Trophoblast cell (in vitro differentiated cells and primary cell): ENCODE data around the gene SDCCAG8.

ENCODE experiments used
- DNase-seq, 2 donors: peaks; one replicate each; pipeline ENCODE4 v3.0.0-alpha.2; 2016
- H2AFZ ChIP-seq: 2 replicates; pipeline ENCODE4 v1.6.1; 2013; ENCODE audit warnings: low read length, moderate library complexity, mild to moderate bottlenecking; ENCODE audit not compliant: insufficient read depth, poor library complexity
- H2AK5ac ChIP-seq: 2 replicates; pipeline ENCODE4 v1.6.1; 2013; ENCODE audit warnings: mild to moderate bottlenecking, low read length
- H2BK120ac ChIP-seq: 2 replicates; pipeline ENCODE4 v1.6.1; 2013; ENCODE audit warnings: low read length, mild to moderate bottlenecking, moderate library complexity; ENCODE audit not compliant: insufficient read depth, poor library complexity
- H2BK12ac ChIP-seq: 2 replicates; pipeline ENCODE4 v1.6.1; 2013; ENCODE audit warnings: mild to moderate bottlenecking, low read length, moderate library complexity
- H2BK5ac ChIP-seq: 2 replicates; pipeline ENCODE4 v1.6.1; 2013; ENCODE audit warnings: low read length, low read depth, moderate library complexity, mild to moderate bottlenecking; ENCODE audit not compliant: poor library complexity
- H3K14ac ChIP-seq: 2 replicates; pipeline ENCODE4 v1.6.1; 2013; ENCODE audit warnings: mild to moderate bottlenecking, low read length
- H3K18ac ChIP-seq: 2 replicates; pipeline ENCODE4 v1.6.1; 2013; ENCODE audit warnings: mild to moderate bottlenecking, low read length
- H3K23ac ChIP-seq: 2 replicates; pipeline ENCODE4 v1.6.1; 2013; ENCODE audit warnings: low read length
- H3K27ac ChIP-seq: 2 replicates; pipeline ENCODE4 v1.5.1; 2013; ENCODE audit warnings: low read depth, mild to moderate bottlenecking, inconsistent platforms, low read length, moderate library complexity
- H3K27me3 ChIP-seq: 2 replicates; pipeline ENCODE4 v1.6.1; 2013; ENCODE audit warnings: inconsistent platforms, mild to moderate bottlenecking, low read length, moderate library complexity; ENCODE audit not compliant: insufficient read depth
- H3K36me3 ChIP-seq, 2 experiments: 1 replicate in 1 of 2; 2 replicates in 1 of 2; pipeline ENCODE4 v1.6.1; 2013; ENCODE audit warnings: low read length in 2 of 2, mild to moderate bottlenecking in 2 of 2, moderate library complexity in 1 of 2; ENCODE audit not compliant: insufficient read depth in 2 of 2, control insufficient read depth in 1 of 2
- H3K4ac ChIP-seq: 2 replicates; pipeline ENCODE4 v1.6.1; 2013; ENCODE audit warnings: low read depth, mild to moderate bottlenecking, low read length, moderate library complexity
- H3K4me1 ChIP-seq, 2 experiments: 1 replicate in 1 of 2; 2 replicates in 1 of 2; pipeline ENCODE4 v1.6.1; 2013; ENCODE audit warnings: low read length in 2 of 2, mild to moderate bottlenecking in 2 of 2, moderate library complexity in 1 of 2; ENCODE audit not compliant: insufficient read depth in 2 of 2, control insufficient read depth in 1 of 2
- H3K4me2 ChIP-seq: 2 replicates; pipeline ENCODE4 v1.6.1; 2013; ENCODE audit warnings: inconsistent platforms, mild to moderate bottlenecking, low read length, moderate library complexity
- H3K4me3 ChIP-seq: 2 replicates; pipeline ENCODE4 v1.5.1; 2013; ENCODE audit warnings: mild to moderate bottlenecking, low read depth, low read length, inconsistent platforms
- H3K79me1 ChIP-seq: one replicate; pipeline ENCODE4 v1.6.1; 2013; ENCODE audit warnings: low read length
- H3K79me2 ChIP-seq: 2 replicates; pipeline ENCODE4 v1.6.1; 2013; ENCODE audit warnings: low read length, mild to moderate bottlenecking; ENCODE audit not compliant: control insufficient read depth, insufficient read depth, poor library complexity
- H3K9ac ChIP-seq: 2 replicates; pipeline ENCODE4 v1.6.1; 2013; ENCODE audit warnings: mild to moderate bottlenecking, low read length
- H3K9me3 ChIP-seq: 2 replicates; pipeline ENCODE4 v1.6.1; 2013; ENCODE audit warnings: low read depth, mild to moderate bottlenecking, control low read depth, inconsistent platforms, low read length; ENCODE audit not compliant: insufficient read depth
- H4K12ac ChIP-seq: 2 replicates; pipeline ENCODE4 v1.6.1; 2013; ENCODE audit warnings: low read depth, mild to moderate bottlenecking, low read length, moderate library complexity
- H4K8ac ChIP-seq: 2 replicates; pipeline ENCODE4 v1.6.1; 2013; ENCODE audit warnings: low read depth, mild to moderate bottlenecking, low read length, moderate library complexity
- H4K91ac ChIP-seq: one replicate; pipeline ENCODE4 v1.6.1; 2013; ENCODE audit warnings: low read depth, mild to moderate bottlenecking, low read length, moderate library complexity
- WGBS: extraction: QIAGEN DNeasy Blood & Tissue Kit; methylation state at CpG from one replicate; pipeline ENCODE4 v1.1.7; 2013; ENCODE audit warnings: missing lambda C conversion rate; ENCODE audit not compliant: insufficient read length, insufficient coverage; ENCODE audit errors: extremely low coverage; 5-methylcytosine and 5-hydroxymethylcytosine counted together

The SDCCAG8 gene

DNA sequence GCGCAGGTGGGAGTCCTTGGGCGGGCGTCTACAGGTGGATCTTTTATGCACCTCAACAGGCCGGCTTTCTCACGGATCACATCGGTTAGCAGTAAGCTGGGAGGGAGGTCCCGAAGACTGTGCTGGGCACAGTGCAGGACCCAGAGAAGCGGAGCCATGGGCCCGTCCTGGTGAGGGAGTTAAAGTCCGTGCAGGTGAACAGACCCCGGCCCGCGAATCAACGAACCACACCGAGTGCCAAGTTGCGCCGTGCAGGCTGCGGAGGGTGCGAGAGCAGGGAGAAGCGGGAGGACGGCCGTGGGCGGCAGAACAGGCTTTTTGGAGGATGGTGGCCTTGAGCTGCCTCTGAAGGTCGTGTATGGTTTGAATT is 233.3 kb downstream of the SDCCAG8 start:
- Histone ChIP-seq H3K23ac (peak overlapping the region; percentile 41), H3K9ac (no peak overlapping the region), H3K4me2 (no peak overlapping the region), H4K12ac (no peak overlapping the region), H2AK5ac (no peak overlapping the region), H3K18ac (no peak overlapping the region), H4K8ac (no peak overlapping the region), H2BK12ac (no peak overlapping the region), H3K4me3 (no peak overlapping the region), H3K27ac (no peak overlapping the region), H3K79me2 (no peaks in the 10 kb centered on the region), H3K9me3 (peaks cover 5% of the 10 kb centered on the region), H3K36me3 (peaks cover 2 to 8% of the 10 kb centered on the region in 2 experiments), H3K27me3 (no peaks in the 10 kb centered on the region), H2AFZ (no peak overlapping the region), H3K14ac (no peak overlapping the region), H3K4me1 (no peaks in the 10 kb centered on the region), H3K79me1 (no peaks in the 10 kb centered on the region), H2BK5ac (no peak overlapping the region), H4K91ac (no peak overlapping the region), H3K4ac (no peak overlapping the region), H2BK120ac (no peak overlapping the region)
- no peak for DNase-seq
- WGBS: no CpG with 5 or more reads among the region's 24 CpGs

- Histone ChIP-seq H3K9me3 (peaks cover 5% of the 10 kb centered on the region), H3K27me3 (no peaks in the 10 kb centered on the region), H3K9ac (no peak overlapping the region), H3K18ac (no peak overlapping the region), H4K91ac (no peak overlapping the region), H2AFZ (no peak overlapping the region), H4K8ac (no peak overlapping the region), H3K79me1 (no peaks in the 10 kb centered on the region), H4K12ac (no peak overlapping the region), H2BK5ac (no peak overlapping the region), H2BK12ac (no peak overlapping the region), H3K4me1 (no peaks in the 10 kb centered on the region), H3K23ac (no peak overlapping the region), H3K36me3 (peaks cover 2 to 8% of the 10 kb centered on the region in 2 experiments), H2BK120ac (no peak overlapping the region), H3K4me3 (no peak overlapping the region), H3K4ac (no peak overlapping the region), H3K4me2 (no peak overlapping the region), H3K14ac (no peak overlapping the region), H2AK5ac (no peak overlapping the region), H3K27ac (no peak overlapping the region), H3K79me2 (no peaks in the 10 kb centered on the region)
- no peak for DNase-seq
- no CpG with 5 or more reads among the region's 21 CpGs for WGBS
These were observed 234.1 kb downstream of the SDCCAG8 start for GRCh38 chr1:243489681-243490546.

GRCh38 chr1:243490748-243491686 is 235.2 kb downstream of the SDCCAG8 start:
- H4K8ac ChIP-seq: no peak overlapping the region
- H2AFZ ChIP-seq: no peak overlapping the region
- H3K9ac ChIP-seq: no peak overlapping the region
- no peaks in the 10 kb centered on the region for H3K27me3 ChIP-seq
- no peak overlapping the region for H2AK5ac ChIP-seq
- no peak overlapping the region for H3K27ac ChIP-seq
- WGBS: no CpG with 5 or more reads among the region's 8 CpGs
- no peaks in the 10 kb centered on the region for H3K4me1 ChIP-seq
- H3K79me2 ChIP-seq: no peaks in the 10 kb centered on the region
- no peak overlapping the region for H3K14ac ChIP-seq
- H3K9me3 ChIP-seq: peaks cover 5% of the 10 kb centered on the region
- DNase-seq: no peak
- H3K4me2 ChIP-seq: no peak overlapping the region
- no peak overlapping the region for H2BK12ac ChIP-seq
- no peak overlapping the region for H2BK120ac ChIP-seq
- no peak overlapping the region for H2BK5ac ChIP-seq
- H3K79me1 ChIP-seq: no peaks in the 10 kb centered on the region
- H4K12ac ChIP-seq: no peak overlapping the region
- no peak overlapping the region for H4K91ac ChIP-seq
- no peak overlapping the region for H3K23ac ChIP-seq
- no peak overlapping the region for H3K18ac ChIP-seq
- H3K4me3 ChIP-seq: no peak overlapping the region
- H3K4ac ChIP-seq: no peak overlapping the region
- peaks cover 4 to 12% of the 10 kb centered on the region in 2 experiments for H3K36me3 ChIP-seq

- H3K27me3 ChIP-seq: no peaks in the 10 kb centered on the region
- no peak overlapping the region for H2BK120ac ChIP-seq
- peaks cover 8 to 12% of the 10 kb centered on the region in 2 experiments for H3K36me3 ChIP-seq
- H4K8ac ChIP-seq: no peak overlapping the region
- no peak overlapping the region for H3K4me2 ChIP-seq
- H2BK5ac ChIP-seq: no peak overlapping the region
- H3K4me3 ChIP-seq: no peak overlapping the region
- no peak overlapping the region for H4K12ac ChIP-seq
- H3K79me1 ChIP-seq: no peaks in the 10 kb centered on the region
- no peaks in the 10 kb centered on the region for H3K79me2 ChIP-seq
- no peak overlapping the region for H3K18ac ChIP-seq
- H2BK12ac ChIP-seq: no peak overlapping the region
- H2AK5ac ChIP-seq: no peak overlapping the region
- H3K9me3 ChIP-seq: peaks cover 5% of the 10 kb centered on the region
- no CpG with 5 or more reads among the region's 14 CpGs for WGBS
- no peak overlapping the region for H3K27ac ChIP-seq
- no peak overlapping the region for H4K91ac ChIP-seq
- H3K4ac ChIP-seq: no peak overlapping the region
- no peak overlapping the region for H2AFZ ChIP-seq
- no peak for DNase-seq
- no peak overlapping the region for H3K9ac ChIP-seq
- H3K4me1 ChIP-seq: peaks cover 3 to 6% of the 10 kb centered on the region in 2 experiments
- no peak overlapping the region for H3K14ac ChIP-seq
- H3K23ac ChIP-seq: no peak overlapping the region
These were observed 237.6 kb downstream of the SDCCAG8 start for GRCh38 chr1:243493156-243494129.
